A549 treated with GW870086 at 1 μM for 4 hours (cell line): Measurements from ENCODE around the gene DOCK6. TPM values are rescaled to one million over a fixed set of nuclear protein-coding genes. Genes with fewer than 3 reads are reported as not detected.

Experiments
- total RNA-seq: library from RNA; stranded (reverse); fragments of 200-300 nt; extraction: Qiagen RNA extraction; gene quantifications from 5 replicates; pipeline ENCODE4 v1.2.3, GENCODE V29; 2022; ENCODE audit warnings: low read depth

Gene DOCK6
- total RNA-seq = 6.6 to 10.9 TPM (median 9.9 TPM) in 5 replicates

DNA sequence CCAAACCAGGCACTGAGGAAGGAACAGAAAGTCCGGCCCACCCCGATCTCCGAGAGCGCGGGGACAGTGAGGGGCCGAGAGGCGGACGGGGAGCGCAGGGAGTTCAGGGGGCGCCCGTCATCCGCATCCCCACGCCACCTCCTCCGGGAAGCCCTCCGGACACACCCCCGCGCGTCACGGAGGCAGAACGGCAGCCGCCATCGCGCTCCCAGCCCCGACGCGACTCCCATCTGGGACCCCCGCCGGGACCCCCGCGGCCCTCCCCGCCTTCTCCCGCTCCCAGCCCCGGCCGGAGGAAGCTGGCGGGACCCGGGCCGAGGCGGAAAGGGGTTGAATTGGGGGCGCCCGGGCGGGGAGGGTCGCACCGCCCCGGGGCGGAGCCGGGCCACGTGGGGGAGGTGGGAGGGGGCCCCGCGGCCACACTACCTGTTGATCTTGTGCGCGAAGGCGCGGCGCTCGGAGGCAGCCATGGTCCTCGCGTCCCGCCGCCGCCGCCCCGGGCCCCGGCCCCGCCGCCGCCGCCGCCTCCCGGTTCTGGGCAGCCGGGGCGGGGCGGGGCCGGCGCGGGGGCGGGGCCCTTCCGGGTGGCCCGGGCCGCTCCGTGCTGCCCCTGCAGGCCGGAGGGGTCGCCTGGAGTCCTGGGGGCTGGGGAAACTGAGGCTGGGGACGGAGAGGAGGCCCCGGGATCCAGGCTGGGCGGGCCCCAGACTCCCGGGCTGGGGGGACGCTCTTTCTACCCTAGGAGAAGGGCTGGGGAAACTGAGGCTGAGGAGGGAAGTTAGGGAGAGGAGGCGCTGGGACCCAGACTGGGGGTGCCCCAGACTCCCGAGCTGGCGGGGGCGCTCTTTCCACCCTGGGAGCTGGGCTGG, at the start of gene DOCK6:
DOCK6 (minus strand) TSS at position 554 of the 869 bp plus-strand sequence; CDS start at position 470, 84 bp downstream.

GRCh38 chr19:11295665-11296245, 33.4 kb upstream of the DOCK6 start, which contains the start of gene TSPAN16:
Gene TSPAN16, plus strand, starts transcription at chr19:11296160. Its CDS starts 138 bp downstream, at chr19:11296298.

GRCh38 chr19:11239377-11240000, 22.8 kb downstream of the DOCK6 start, which contains the start of gene ANGPTL8:
Gene ANGPTL8, plus strand, starts transcription at chr19:11239619. Its CDS starts 19 bp downstream, at chr19:11239638.

GRCh38 chr19:11197291-11198174, 64.8 kb downstream of the DOCK6 start, which contains the start of gene KANK2:
Gene KANK2, minus strand, starts transcription at chr19:11197545. Its CDS starts 3,034 bp downstream, at chr19:11194511.

GRCh38 chr19:11155373-11156120, 106.8 kb downstream of the DOCK6 start, which contains the start of gene SPC24:
Gene SPC24, minus strand, starts transcription at chr19:11155782. Its CDS starts 6 bp downstream, at chr19:11155776.

Other genes starting within 250 kb of the DOCK6 start
- gene LDLR, start 173.1 kb downstream of the DOCK6 start, total RNA-seq = 23.2 to 36.1 TPM (median 34.3 TPM) in 5 replicates
- 15.6 to 22.5 TPM (median 21.0 TPM) in 5 replicates for gene SPC24, start 106.7 kb downstream of the DOCK6 start, total RNA-seq
- gene KANK2, start 65.0 kb downstream of the DOCK6 start, total RNA-seq = 38.1 to 62.3 TPM (median 57.4 TPM) in 5 replicates
- not detected in 5 replicates for gene ANGPTL8, start 22.9 kb downstream of the DOCK6 start, total RNA-seq
- gene TSPAN16, start 33.6 kb upstream of the DOCK6 start, total RNA-seq = not detected in 5 replicates
- 3.3 to 5.0 TPM (median 4.4 TPM) in 5 replicates for gene RAB3D, start 77.1 kb upstream of the DOCK6 start, total RNA-seq
- gene TMEM205, start 83.7 kb upstream of the DOCK6 start, total RNA-seq = 93.3 to 126 TPM (median 112 TPM) in 5 replicates
- gene CCDC159, start 84.0 kb upstream of the DOCK6 start, total RNA-seq = 3.1 to 4.8 TPM (median 4.0 TPM) in 5 replicates
- gene PLPPR2, start 92.9 kb upstream of the DOCK6 start, total RNA-seq = 7.3 to 10.9 TPM (median 9.5 TPM) in 5 replicates
- 1.5 to 2.2 TPM (median 2.0 TPM) in 5 replicates for gene SWSAP1, start 112.1 kb upstream of the DOCK6 start, total RNA-seq
- 3.1 to 6.8 TPM (median 4.0 TPM) in 5 replicates for gene EPOR, start 121.8 kb upstream of the DOCK6 start, total RNA-seq
- gene RGL3, start 156.8 kb upstream of the DOCK6 start, total RNA-seq = 0.66 to 2.4 TPM (median 1.9 TPM) in 5 replicates
- gene ODAD3, start 172.6 kb upstream of the DOCK6 start, total RNA-seq = 0.82 to 2.4 TPM (median 1.1 TPM) in 5 replicates
- 242 to 262 TPM (median 254 TPM) in 5 replicates for gene PRKCSH, start 173.1 kb upstream of the DOCK6 start, total RNA-seq
- 0.05 to 0.19 TPM (median 0.11 TPM) in 4 of 5 replicates, not detected in the other for gene ELAVL3, start 218.5 kb upstream of the DOCK6 start, total RNA-seq
- 3.6 to 6.0 TPM (median 4.2 TPM) in 5 replicates for gene ZNF653, start 243.3 kb upstream of the DOCK6 start, total RNA-seq